LoVo (cell line): ENCODE data around the gene SH2D1A.
"Not testable (repeated sequence)": the region's sequence is repeated elsewhere in the genome, so short reads cannot be mapped to it uniquely, and the experiment has no call there.

ENCODE experiments used
- DNase-seq: peaks from one replicate; pipeline ENCODE4 v3.0.0-alpha.2; 2016; ENCODE audit warnings: low spot score

Gene SH2D1A

GRCh38 chrX:124346117-124346876, at the start of gene SH2D1A:
Gene SH2D1A, plus strand, starts transcription at chrX:124346563. Its CDS starts 80 bp downstream, at chrX:124346643.
- no peak for DNase-seq

GRCh38 chrX:124299323-124299722, 47.0 kb upstream of the SH2D1A start:
- DNase-seq, result not testable (repeated sequence)

DNA sequence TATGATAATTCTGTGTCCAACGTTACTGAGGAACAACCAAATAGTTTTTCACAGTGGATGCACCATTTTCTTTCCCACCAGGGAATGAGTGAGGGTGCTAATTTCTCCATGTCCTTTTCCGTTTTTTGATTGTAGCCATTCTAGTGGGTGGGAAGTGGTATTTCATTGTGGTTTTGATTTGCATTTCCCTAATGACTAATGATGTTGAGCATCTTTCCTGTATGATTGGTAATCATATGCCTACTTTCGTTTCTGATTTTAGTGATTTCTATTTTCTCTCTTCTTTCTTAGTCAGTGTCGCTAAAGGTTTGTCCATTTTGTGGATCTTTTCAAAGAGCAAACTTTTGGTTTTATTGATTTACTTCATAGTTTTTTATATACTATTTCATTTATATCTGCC, 46.0 kb upstream of the SH2D1A start:
- no peak for DNase-seq

GRCh38 chrX:124307253-124307907, 39.0 kb upstream of the SH2D1A start:
- DNase-seq, result no peak

DNA sequence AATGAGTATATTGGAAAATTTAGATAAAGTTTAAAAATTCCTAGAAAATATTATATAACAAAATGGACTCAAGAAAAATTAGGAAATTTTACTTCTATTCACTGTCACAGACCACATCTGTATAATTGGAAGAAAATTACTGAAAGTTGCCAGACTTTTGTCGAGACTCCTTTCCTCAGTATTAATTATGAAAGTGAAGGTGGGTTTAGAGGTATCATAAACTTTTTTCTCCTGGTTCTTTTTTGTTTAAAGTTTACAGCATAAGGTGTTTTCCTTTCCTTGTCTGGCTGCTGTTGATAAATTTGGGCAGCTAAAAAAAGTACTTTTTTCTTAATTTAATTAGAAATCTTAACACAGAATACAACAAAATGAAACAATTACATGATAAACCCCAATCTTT, 20.6 kb upstream of the SH2D1A start:
- DNase-seq, result no peak

DNA sequence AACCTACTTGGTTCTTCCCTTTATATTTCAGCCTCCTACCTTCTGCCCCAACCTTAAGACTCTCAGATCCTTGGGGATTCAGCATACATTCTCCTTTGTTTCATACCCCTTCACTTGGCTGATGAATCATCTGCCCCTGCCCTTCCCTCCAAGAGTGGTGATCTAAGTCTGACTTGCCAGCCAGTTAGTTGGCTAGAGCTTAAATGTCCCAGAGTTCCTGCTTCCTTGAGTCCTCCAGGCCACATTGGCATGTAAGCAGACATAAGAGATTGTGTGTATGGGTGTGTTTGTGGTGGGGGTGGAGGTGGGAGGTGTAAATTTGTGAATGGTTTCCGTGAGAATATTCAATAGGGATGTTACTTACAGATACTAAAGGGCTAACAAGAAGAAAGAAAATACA, 17.6 kb upstream of the SH2D1A start:
- DNase-seq, result no peak

DNA sequence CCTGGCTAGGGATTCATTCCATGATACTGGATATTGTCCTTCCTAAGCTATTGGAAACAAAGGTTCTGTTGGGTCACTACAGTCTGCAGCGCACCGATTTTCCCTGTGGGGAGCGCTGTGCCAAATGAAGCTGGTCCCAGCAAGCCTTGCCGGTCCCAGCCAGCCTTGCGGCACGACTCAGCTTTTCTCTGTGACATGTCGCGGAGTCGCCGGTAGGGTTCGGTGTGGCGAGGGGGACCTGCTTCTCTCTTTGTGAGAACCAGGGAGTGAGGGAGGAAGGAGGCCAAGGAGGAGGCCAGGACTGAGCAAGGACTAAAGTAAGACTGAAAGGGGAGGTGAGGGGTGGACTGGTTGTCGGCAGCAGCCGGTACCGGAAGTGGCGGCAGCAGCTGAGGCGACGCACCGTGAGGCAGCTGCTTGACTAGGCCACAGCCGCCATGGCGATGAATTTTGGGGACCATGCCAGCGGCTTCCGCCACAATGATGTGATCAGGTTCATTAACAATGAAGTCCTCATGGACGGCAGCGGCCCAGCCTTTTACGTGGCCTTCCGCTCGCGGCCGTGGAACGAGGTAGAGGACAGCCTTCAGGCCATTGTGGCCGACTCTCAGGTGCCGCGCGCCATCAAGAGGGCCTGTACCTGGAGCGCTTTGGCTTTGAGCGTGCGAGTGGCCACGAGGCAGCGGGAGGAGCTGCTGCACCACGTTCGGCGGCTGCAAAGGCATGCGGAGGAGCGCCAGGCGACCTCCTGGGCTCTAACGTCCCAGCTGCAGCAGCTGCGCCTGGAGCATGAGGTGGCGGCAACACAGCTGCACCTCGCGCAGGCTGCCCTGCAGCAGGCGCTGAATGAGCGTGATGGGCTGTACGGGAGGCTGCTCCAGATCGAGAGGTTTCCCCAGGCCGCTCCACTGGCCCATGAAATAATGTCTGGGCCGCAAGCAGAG, 13.6 kb upstream of the SH2D1A start, which contains the start of gene TEX13D:
Gene TEX13D, plus strand, starts transcription at position 180 of the 944 bp plus-strand sequence. Its CDS starts 258 bp downstream, at position 438.
- no peak for DNase-seq

- no peak for DNase-seq
These were observed 12.5 kb upstream of the SH2D1A start for GRCh38 chrX:124333862-124334261.

GRCh38 chrX:124334555-124334954, 11.8 kb upstream of the SH2D1A start:
- not testable (repeated sequence) for DNase-seq

DNA sequence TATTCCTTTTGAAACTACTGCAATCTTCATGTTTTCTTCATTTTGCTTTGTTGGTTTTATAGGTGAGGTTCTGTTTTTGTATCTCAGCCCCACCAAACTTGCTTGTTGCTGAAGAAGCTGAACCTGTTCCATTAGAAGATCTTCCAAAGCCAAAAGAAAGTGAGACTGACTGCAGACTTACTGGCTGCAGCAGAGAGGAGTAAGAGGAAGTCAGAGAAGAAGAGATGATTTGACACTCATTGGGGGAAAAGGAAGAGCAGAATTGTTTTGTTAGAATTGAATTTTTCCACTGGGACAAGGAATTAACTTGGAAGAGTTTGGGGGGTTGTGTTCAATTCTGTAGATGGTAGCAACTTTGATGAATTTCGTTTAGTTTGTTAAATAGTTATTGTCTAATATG, 10.8 kb upstream of the SH2D1A start:
- DNase-seq, result no peak

DNA sequence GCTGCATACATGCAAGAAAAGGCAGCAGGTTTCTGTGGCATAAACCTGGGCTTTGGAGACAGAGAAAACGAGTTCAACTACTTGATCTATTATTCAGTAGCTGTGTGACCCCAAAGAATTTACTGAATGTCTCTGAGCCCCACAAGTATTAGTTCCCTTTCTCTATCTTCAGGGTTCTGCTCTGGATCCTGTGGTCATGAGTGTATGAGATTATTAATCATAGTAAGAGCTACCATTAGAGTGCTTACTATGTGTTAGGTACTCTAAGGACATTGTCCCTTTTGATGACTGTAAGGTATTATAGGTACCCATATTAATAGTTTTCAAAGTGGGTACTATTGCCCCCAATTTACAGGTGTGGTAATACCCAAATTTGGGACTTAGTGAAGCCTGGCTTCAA, 8.4 kb upstream of the SH2D1A start:
- DNase-seq, result no peak

GRCh38 chrX:124338733-124339514, 7.4 kb upstream of the SH2D1A start:
- no peak for DNase-seq

GRCh38 chrX:124341396-124342132, 4.8 kb upstream of the SH2D1A start:
- DNase-seq, result no peak

- no peak for DNase-seq
These were observed 4.0 kb upstream of the SH2D1A start for GRCh38 chrX:124342174-124342867.

GRCh38 chrX:124343016-124343415, 3.3 kb upstream of the SH2D1A start:
- no peak for DNase-seq

DNA sequence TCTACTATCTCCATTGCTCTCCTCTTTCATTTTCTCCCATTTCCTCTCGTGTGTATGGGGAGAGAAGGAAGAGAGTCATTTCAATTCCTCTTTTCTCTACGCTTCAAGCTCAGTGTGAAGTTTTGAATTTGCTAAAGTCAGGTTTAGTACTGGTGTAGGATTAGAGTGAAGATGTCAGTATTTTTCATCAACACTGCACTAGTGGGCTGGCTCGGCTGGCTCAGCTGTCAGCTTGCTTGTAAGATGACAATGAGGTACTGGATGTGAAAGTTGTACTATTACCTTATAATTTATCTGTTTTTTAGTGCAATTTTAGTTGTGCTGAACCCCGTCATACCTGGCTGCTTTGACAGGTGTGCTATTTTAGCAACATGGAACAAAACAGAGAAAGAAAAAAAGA, 2.1 kb upstream of the SH2D1A start:
- no peak for DNase-seq

- no peak for DNase-seq
These were observed 496 bp downstream of the SH2D1A start for GRCh38 chrX:124346877-124347241.

DNA sequence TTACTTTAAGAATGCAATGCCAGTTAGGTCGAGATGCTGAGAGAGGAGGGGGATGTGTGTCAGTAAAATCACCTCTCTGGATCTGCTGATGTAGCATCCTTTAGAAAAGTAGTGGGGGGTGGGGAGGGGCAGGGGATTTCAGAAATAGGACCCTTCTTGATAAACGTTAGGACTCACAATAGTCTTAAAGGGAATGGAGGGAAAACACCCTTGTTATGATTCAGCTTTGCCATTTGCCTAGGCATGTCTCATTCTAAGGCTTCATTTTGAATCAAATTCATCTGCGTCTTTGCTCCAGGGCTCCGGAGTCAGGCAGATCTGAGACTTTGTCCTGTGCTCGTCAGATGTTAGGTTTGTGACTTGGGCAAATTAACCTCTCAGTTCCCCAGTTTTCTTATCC, 879 bp downstream of the SH2D1A start:
- no peak for DNase-seq

- DNase-seq, result no peak
These were observed 1.8 kb downstream of the SH2D1A start for GRCh38 chrX:124348182-124348581.

- DNase-seq, result no peak
These were observed 2.6 kb downstream of the SH2D1A start for GRCh38 chrX:124348885-124349453.
